OCI-LY3 (cell line): Measurements from ENCODE around the gene MYO16.

Experiments used
- H2AFZ ChIP-seq: fragments of 200-600, 300-600 bp; shearing (Covaris generic); 2 replicates; pipeline ENCODE4 v1.6.0; 2014; ENCODE audit warnings: antibody characterized with exemption, low read depth, low read length
- H3K27ac ChIP-seq: fragments of 200-600, 300-600 bp; sonication (generic); 2 replicates; pipeline ENCODE4 v1.5.1; 2014; ENCODE audit warnings: mild to moderate bottlenecking, low read length, moderate library complexity, mixed read lengths
- H3K27me3 ChIP-seq: fragments of 200-600, 300-600 bp; sonication (generic); 2 replicates; pipeline ENCODE4 v1.6.1; 2014; ENCODE audit warnings: low read depth, low read length, mixed read lengths
- H3K36me3 ChIP-seq: fragments of 200-600, 300-600 bp; sonication (generic); replicated peaks from 2 replicates; pipeline ENCODE3; 2014; ENCODE audit warnings: low read depth, low read length, mixed read lengths
- H3K4me1 ChIP-seq: fragments of 300-600, 200-600 bp; sonication (generic); 2 replicates; pipeline ENCODE4 v1.6.1; 2014; ENCODE audit warnings: low read length, mixed read lengths
- H3K4me2 ChIP-seq: fragments of 200-600, 300-600 bp; sonication (generic); 2 replicates; pipeline ENCODE4 v1.6.1; 2014; ENCODE audit warnings: low read length, mixed read lengths
- H3K4me3 ChIP-seq: fragments of 300-600, 200-600 bp; sonication (generic); 2 replicates; pipeline ENCODE4 v1.5.1; 2014; ENCODE audit warnings: antibody characterized with exemption, mild to moderate bottlenecking, low read length, moderate library complexity
- H3K79me2 ChIP-seq: fragments of 300-600, 200-600 bp; shearing (Covaris generic); 2 replicates; pipeline ENCODE4 v1.6.1; 2014; ENCODE audit warnings: mild to moderate bottlenecking, low read length, mixed read lengths
- H3K9ac ChIP-seq: fragments of 300-600, 200-600 bp; shearing (Covaris generic); 2 replicates; pipeline ENCODE4 v1.6.0; 2014; ENCODE audit warnings: mild to moderate bottlenecking, low read length, moderate library complexity
- H3K9me3 ChIP-seq: fragments of 200-600, 300-600 bp; shearing (Covaris generic); 2 replicates; pipeline ENCODE4 v1.6.1; 2014; ENCODE audit warnings: low read length, mixed read lengths; ENCODE audit not compliant: insufficient read depth
- H4K20me1 ChIP-seq: fragments of 200-600, 300-600 bp; sonication (generic); 2 replicates; pipeline ENCODE4 v1.6.1; 2016; ENCODE audit warnings: low read length, mixed read lengths; ENCODE audit not compliant: insufficient read depth
- CTCF ChIP-seq: fragments of 200-600, 300-600 bp; sonication (generic); IDR thresholded peaks from 2 replicates; pipeline ENCODE4 v1.5.1; 2014; ENCODE audit warnings: antibody characterized with exemption, low read length, low read depth
- EZH2phosphoT487 ChIP-seq: fragments of 200-600 bp; shearing (Covaris generic); IDR thresholded peaks from 2 replicates; pipeline ENCODE4 v1.6.1; 2018; ENCODE audit warnings: antibody characterized with exemption, mixed run types, low read depth

MYO16 gene

GRCh38 chr13:108926862-108927261, 297.5 kb downstream of the MYO16 start:
- Histone ChIP-seq H3K36me3 (no peaks in the 10 kb centered on the region), H3K4me3 (no peak overlapping the region), H3K4me1 (no peaks in the 10 kb centered on the region), H3K9me3 (no peaks in the 10 kb centered on the region), H4K20me1 (no peaks in the 10 kb centered on the region), H3K27ac (no peak overlapping the region), H3K9ac (no peak overlapping the region), H2AFZ (no peak overlapping the region), H3K27me3 (no peaks in the 10 kb centered on the region), H3K4me2 (no peak overlapping the region), H3K79me2 (no peaks in the 10 kb centered on the region)
- no peak for TF ChIP-seq CTCF
- TF ChIP-seq EZH2phosphoT487, result no peak

- Histone ChIP-seq H4K20me1 (no peaks in the 10 kb centered on the region), H3K27me3 (no peaks in the 10 kb centered on the region), H3K4me1 (no peaks in the 10 kb centered on the region), H3K9ac (no peak overlapping the region), H3K79me2 (no peaks in the 10 kb centered on the region), H3K4me2 (no peak overlapping the region), H3K4me3 (no peak overlapping the region), H3K9me3 (no peaks in the 10 kb centered on the region), H2AFZ (no peak overlapping the region), H3K27ac (no peak overlapping the region), H3K36me3 (no peaks in the 10 kb centered on the region)
- TF ChIP-seq CTCF (no peak), EZH2phosphoT487 (no peak)
These were observed 298.2 kb downstream of the MYO16 start for GRCh38 chr13:108927615-108928014.

- no peaks in the 10 kb centered on the region for H3K79me2 ChIP-seq
- no peaks in the 10 kb centered on the region for H3K4me1 ChIP-seq
- TF ChIP-seq EZH2phosphoT487 (no peak), CTCF (no peak)
- H3K4me2 ChIP-seq, result no peak overlapping the region
- no peak overlapping the region for H3K27ac ChIP-seq
- H4K20me1 ChIP-seq, result no peaks in the 10 kb centered on the region
- H3K4me3 ChIP-seq, result no peak overlapping the region
- no peak overlapping the region for H2AFZ ChIP-seq
- no peaks in the 10 kb centered on the region for H3K27me3 ChIP-seq
- no peaks in the 10 kb centered on the region for H3K36me3 ChIP-seq
- no peak overlapping the region for H3K9ac ChIP-seq
- H3K9me3 ChIP-seq, result no peaks in the 10 kb centered on the region
These were observed 300.3 kb downstream of the MYO16 start for GRCh38 chr13:108929532-108930206.

- Histone ChIP-seq H4K20me1 (no peaks in the 10 kb centered on the region), H3K27ac (no peak overlapping the region), H3K4me3 (no peak overlapping the region), H3K9ac (no peak overlapping the region), H3K27me3 (no peaks in the 10 kb centered on the region), H3K4me1 (no peaks in the 10 kb centered on the region), H3K79me2 (no peaks in the 10 kb centered on the region), H3K36me3 (no peaks in the 10 kb centered on the region), H2AFZ (no peak overlapping the region), H3K9me3 (no peaks in the 10 kb centered on the region), H3K4me2 (no peak overlapping the region)
- TF ChIP-seq CTCF (no peak), EZH2phosphoT487 (no peak)
These were observed 302.8 kb downstream of the MYO16 start for GRCh38 chr13:108932196-108932595.
